K562 (cell line): Measurements from ENCODE around the gene FUT6. TPM values are rescaled to one million over a fixed set of nuclear protein-coding genes. Genes with fewer than 3 reads are reported as not detected.

ENCODE experiments used
- CREBBP ChIP-seq: IDR thresholded peaks from one replicate; pipeline ENCODE4 v1.6.1; 2012; ENCODE audit warnings: low read depth, mild to moderate bottlenecking, control low read depth, inconsistent platforms, low read length
- ETV5 ChIP-seq: sonication (generic); formaldehyde crosslinking; IDR thresholded peaks from 2 replicates; pipeline ENCODE4 v1.4.0; 2020; ENCODE audit warnings: low read depth, mild to moderate bottlenecking, missing genetic modification reagents
- GATAD2A ChIP-seq: fragments of 450-650 bp; IDR thresholded peaks from 2 replicates; pipeline ENCODE4 v1.6.1; 2017
- HDAC2 ChIP-seq: fragments of 450-650 bp; IDR thresholded peaks from 2 replicates; pipeline ENCODE4 v1.6.1; 2016; ENCODE audit warnings: mild to moderate bottlenecking
- KDM1A ChIP-seq, 2 experiments: fragments of 450-650 bp; IDR thresholded peaks; 2 replicates each; pipeline ENCODE4 v1.6.1; 2016; ENCODE audit warnings: mild to moderate bottlenecking in 2 of 2
- MCM3 ChIP-seq: fragments of 450-650 bp; IDR thresholded peaks from 2 replicates; pipeline ENCODE4 v1.6.1; 2016
- NR3C1 ChIP-seq: sonication (generic); formaldehyde crosslinking; IDR thresholded peaks from 2 replicates; pipeline ENCODE4 v1.8.1; 2022; ENCODE audit warnings: missing genetic modification reagents
- NRF1 ChIP-seq, 2 experiments: fragments of 450-650 bp; IDR thresholded peaks in 1 of 2; conservative IDR thresholded peaks in 1 of 2; 2 replicates each; pipeline ENCODE4 v1.6.1; 2014; ENCODE audit warnings: mild to moderate bottlenecking in 2 of 2
- PHF20 ChIP-seq: fragments of 450-650 bp; IDR thresholded peaks from 2 replicates; pipeline ENCODE4 v1.6.1; 2018; ENCODE audit not compliant: partially characterized antibody
- PML ChIP-seq: IDR thresholded peaks from 2 replicates; pipeline ENCODE4 v1.6.1; 2012; ENCODE audit warnings: low read length, inconsistent platforms
- RB1 ChIP-seq: fragments of 450-650 bp; IDR thresholded peaks from 2 replicates; pipeline ENCODE4 v1.6.1; 2017; ENCODE audit warnings: low read depth, mild to moderate bottlenecking
- RFX7 ChIP-seq: fragments of 250-450 bp; sonication (Bioruptor Pico); IDR thresholded peaks from 2 replicates; pipeline ENCODE4 v1.5.1; 2021; ENCODE audit warnings: mild to moderate bottlenecking
- SP2 ChIP-seq: IDR thresholded peaks from 2 replicates; pipeline ENCODE4 v1.6.1; 2011; ENCODE audit warnings: mild to moderate bottlenecking, low read depth, low read length, moderate library complexity; ENCODE audit not compliant: poor library complexity, severe bottlenecking; ENCODE audit errors: extremely low read depth
- TBP ChIP-seq: optimal IDR thresholded peaks from 2 replicates; pipeline ENCODE3; 2011; ENCODE audit warnings: low read depth, low read length, improper control_type of control experiment
- TEAD1 ChIP-seq, 2 experiments: fragments of 450-650 bp in 1 of 2; sonication (generic) in 1 of 2; formaldehyde crosslinking; IDR thresholded peaks; 2 replicates each; pipeline versions ENCODE4 v1.4.0 to v1.8.0; 2020 to 2022; ENCODE audit warnings: mild to moderate bottlenecking in 2 of 2, missing genetic modification reagents in 1 of 2
- ZNF124 ChIP-seq: sonication (generic); formaldehyde crosslinking; IDR thresholded peaks from 2 replicates; pipeline ENCODE4 v1.8.1; 2022; ENCODE audit warnings: missing genetic modification reagents
- ZNF143 ChIP-seq: sonication (generic); formaldehyde crosslinking; IDR thresholded peaks from 2 replicates; pipeline ENCODE4 v1.9.0; 2022; ENCODE audit warnings: mild to moderate bottlenecking, missing genetic modification reagents
- ZNF766 ChIP-seq: fragments of 200-800 bp; sonication (Bioruptor generic); conservative IDR thresholded peaks from 2 replicates; pipeline ENCODE4 v1.6.1; 2016; ENCODE audit warnings: missing genetic modification characterization, missing compliant biosample characterization
- polyA plus RNA-seq, 8 experiments: library from polyadenylated mRNA; depleted of rRNA in 4 of 8; stranded (reverse) in 5 of 8; unstranded in 3 of 8; fragments of >200 nt; fragmentation: Nextera tagmentation in 2 of 8; fragmentation: Illumina TruSeq in 1 of 8; extraction: Ambion mirVana in 2 of 8; extraction: Trizol in 1 of 8; gene quantifications; 2 replicates each; pipeline versions ENCODE4 v1.2.1 to v1.2.3, GENCODE V29; 2011 to 2014; ENCODE audit warnings: inconsistent platforms in 1 of 8, missing spikeins in 1 of 8
- total RNA-seq, 7 experiments: library from RNA; depleted of rRNA in 6 of 7; stranded (reverse); fragments of >200 nt in 6 of 7; fragmentation: Illumina TruSeq in 2 of 7; extraction: Trizol in 2 of 7; gene quantifications; 2 replicates each; pipeline versions ENCODE4 v1.2.1 to v1.2.3, GENCODE V29; 2011 to 2021; ENCODE audit warnings: low replicate concordance in 1 of 7
- TF ChIP-seq, protein P1 (sequence below): fragments of 250-450 bp; sonication (Bioruptor Pico); IDR thresholded peaks from 2 replicates; pipeline ENCODE4 v1.5.0; 2021; ENCODE audit warnings: mild to moderate bottlenecking, moderate library complexity

FUT6 gene
- total and polyA plus RNA-seq, 9 of the 15 experiments (the other 6 are each of a cell fraction or from before 2014, with no cell fraction given): 0.04 TPM; not detected in 8

DNA sequence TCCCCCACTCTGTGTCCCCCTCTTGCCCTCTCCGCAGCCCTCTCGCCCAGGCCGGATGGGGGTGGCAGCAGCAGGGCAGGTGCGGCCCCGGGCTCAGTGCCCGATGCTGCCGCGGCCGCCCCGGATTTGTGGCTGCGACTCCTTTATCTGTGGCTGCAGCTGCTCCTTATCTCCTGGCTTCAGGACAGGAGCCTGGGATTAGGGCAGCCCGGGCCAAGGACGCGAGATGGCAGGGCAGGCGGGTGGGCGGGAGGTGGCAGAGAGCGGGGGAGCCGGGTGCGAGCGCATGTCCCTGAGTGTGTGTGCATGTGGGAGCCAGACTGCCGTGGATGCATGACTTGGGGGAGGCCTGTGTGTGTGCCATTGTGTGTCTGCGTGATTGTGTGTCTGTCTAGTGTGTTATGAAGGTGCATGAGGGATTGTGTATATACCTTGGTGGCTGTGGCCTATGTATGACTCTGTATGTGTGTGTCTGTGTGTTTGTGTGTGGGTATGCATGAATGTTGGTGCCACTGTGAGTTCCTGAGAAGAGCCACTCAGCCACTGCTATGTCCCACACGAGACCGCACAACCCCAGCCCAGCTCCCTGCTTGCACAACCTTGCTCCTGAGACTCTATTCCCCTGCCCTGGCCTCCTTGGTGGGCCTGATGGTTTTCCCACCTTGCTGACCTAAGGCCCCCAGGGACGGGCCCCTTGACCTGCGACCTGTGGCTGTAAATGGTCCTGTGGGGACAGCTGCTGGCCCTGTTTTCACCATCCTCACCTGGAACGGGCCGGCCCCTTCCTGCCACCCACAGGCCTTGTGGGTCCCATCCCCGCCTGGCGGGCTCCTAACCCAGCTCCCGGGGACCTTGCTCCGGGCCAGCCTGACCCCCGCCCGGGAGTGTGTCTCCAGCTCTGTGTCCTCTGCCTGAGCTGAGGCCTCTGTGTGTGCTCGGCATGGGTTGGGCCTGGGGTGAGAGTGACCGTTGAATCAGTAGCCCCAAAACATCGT lies 40.0 kb downstream of the FUT6 start (continued):
- TF ChIP-seq ZNF143 (CRISPR knock-in tag) (no peak), ZNF124 (CRISPR knock-in tag) (no peak), RFX7 (CRISPR knock-in tag) (no peak), RB1 (peak; percentile 48; the same call in 1 of the 2 replicates), TBP (no peak), KDM1A (IDR thresholded peaks at IDR 0.05) (peak; percentile 99), TEAD1 (CRISPR knock-in tag; IDR thresholded peaks at IDR 0.05) (peak; percentile 79 to 82; a peak in 3 of 4 replicates), ZNF766 (peak; percentile 95), NR3C1 (CRISPR knock-in tag) (no peak), MCM3 (no peak), CREBBP (no peak), SP2 (no peak), PHF20 (no peak), NRF1 (conservative IDR thresholded peaks at IDR 0.05 in 1 of 2, IDR thresholded peaks at IDR 0.05 in 1 of 2) (peak; percentile 79), ETV5 (CRISPR knock-in tag) (peak; percentile 38; the same call in 1 of the 2 replicates), GATAD2A (peak; percentile 98), PML (peak; percentile 94), HDAC2 (peak; percentile 98)
- TF ChIP-seq, protein P1, sequence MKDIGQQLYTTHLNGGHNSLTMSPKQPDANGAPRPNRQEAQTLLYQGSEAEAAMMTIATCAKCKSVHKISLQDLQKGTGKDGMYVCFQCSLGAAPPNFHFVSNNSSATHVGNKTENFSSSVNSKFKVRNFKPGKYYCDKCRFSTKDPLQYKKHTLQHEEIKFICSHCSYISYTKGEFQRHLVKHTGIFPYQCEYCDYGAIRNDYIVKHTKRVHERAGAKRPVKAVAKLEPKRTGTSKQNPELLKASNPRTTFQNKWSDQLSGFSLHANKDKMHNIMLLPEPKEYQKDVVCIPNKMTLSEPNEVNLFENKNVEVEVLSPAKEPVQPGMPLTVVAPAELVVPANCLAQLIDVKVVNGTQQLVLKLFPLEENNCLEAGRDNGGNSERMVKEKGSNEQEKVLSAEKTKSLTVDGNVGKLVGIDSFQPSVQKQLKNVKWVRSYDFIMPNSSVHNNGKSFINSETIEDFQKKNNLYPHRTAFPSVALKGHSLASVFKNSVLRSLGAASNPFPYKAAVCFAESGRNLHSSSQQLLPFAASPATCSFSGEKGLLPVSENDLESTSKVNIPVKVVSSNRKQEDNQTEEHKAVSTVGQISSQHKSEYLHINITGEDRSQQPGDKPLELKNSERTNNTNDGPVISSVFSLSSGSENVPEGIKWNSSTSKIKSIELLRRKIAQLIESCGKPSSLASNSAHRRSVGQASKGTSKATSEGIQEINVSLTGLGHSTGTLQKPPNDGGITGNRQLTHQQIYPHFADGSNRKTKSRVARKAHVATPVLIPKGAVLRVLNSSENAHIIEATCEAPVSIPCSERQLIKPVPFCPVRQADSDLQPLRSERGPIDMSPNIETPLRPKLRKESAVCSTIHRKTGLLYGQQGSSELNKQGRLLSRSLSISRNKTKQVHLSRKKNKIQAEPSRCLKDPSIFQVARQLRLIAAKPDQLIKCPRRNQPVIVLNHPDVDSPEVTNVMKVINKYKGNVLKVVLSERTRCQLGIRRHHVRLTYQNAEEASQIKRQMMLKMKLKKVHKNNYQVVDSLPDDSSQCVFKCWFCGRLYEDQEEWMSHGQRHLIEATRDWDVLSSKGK (CRISPR knock-in tag): no peak
